GM19239 (cell line): ENCODE measurements around the gene RNF217.

Experiments
- DNase-seq: peaks from one replicate; pipeline ENCODE4 v3.0.0; 2011; ENCODE audit warnings: low spot score; ENCODE audit not compliant: insufficient read length
- FAIRE-seq: peaks from 2 replicates; lab custom pipeline; 2011; peaks lifted over from hg19 to GRCh38; lab: Jason Lieb, UNC

RNF217 gene

DNA sequence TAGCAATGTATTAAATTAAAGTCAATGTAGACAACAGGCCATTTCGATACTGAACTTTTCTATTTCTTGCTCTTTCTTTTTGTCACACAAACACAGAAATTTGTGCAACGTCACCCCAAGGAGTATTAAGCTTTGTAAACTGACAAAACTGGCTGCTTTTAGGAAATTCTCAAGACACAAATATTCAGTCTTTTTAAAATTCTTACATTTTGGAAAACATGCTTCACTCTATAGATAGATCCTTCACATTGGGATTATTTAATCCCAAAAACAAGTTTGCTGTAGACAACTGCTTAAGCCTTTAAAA is 121.4 kb downstream of the RNF217 start:
- no peak for FAIRE-seq
- no peak for DNase-seq

GRCh38 chr6:125086716-125087115 is 124.5 kb downstream of the RNF217 start:
- no peak for DNase-seq
- FAIRE-seq: no peak

DNA sequence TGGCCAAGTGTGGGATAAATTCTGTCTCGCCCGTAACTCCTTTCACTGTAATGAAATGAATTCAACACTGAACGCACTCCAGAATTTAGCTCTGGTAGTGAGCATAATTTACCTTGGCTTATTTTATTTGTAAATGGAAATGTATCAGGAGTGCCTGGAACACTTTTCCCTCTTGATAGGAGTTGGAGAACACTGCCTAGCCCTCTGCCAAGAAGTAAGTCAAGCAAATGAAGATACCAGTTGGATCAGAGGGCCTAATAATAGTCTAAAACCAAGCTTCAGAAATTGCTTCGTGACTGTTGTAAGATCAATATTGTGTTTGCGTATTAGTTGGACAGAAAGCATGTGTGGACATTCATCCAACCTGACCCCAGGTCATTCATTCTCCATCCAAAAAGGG is 126.7 kb downstream of the RNF217 start:
- DNase-seq: no peak
- no peak for FAIRE-seq

- FAIRE-seq: no peak
- DNase-seq: no peak
These were observed 132.3 kb downstream of the RNF217 start for GRCh38 chr6:125094563-125094962.

DNA sequence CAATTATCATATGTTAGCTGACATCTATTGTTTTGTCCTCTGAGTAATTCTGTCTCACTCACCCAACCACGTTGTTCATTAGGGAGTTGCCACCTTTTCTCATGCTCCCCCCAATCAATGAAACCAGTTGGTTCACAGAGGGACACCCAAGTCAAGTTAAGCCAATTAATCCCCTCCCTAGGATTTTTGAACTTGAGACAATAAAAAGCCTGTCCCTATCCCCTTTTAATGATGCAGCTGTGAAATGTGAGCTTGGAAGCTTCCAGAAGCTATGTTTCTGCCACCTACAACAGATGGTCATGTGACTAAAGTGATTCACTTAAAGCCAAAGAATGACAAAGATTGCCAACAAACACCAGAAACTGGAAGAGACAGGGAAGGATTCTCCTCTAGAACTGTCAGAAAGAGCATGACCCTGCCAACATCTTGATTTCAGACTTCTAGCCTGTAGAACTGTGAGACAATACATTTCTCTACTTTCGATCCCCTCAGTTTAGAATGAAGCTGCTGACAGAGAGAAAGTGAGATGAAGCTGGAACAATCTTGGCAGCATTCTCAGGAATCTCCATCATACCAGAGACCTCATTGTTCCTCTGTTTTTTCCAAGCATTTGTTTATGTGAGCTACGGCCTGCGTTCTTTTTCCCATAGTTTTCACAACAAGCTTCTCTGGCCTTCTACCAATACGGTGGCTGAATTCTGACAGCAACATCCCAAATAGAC is 133.5 kb downstream of the RNF217 start:
- no peak for FAIRE-seq

DNA sequence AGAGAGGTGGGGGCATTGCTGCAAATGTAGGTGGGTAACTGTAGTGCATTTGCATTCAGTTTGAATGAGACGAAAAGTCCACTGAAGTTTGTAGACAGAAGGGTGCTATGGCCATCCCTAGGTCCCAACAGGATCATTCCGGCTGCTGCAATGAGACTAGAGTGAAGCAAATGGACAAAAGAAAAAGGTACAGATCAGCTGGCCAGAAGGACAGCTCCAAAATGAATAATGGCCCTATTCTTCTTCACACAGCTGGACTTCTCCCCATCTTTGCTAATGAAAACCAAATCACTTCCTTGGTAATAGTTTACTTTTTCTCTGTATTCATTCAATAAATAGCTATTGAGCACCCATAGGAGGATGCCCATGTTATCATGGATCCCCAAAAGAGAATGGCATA is 134.9 kb downstream of the RNF217 start:
- no peak for FAIRE-seq
- no peak for DNase-seq

More for the DNA sequence above, 133.5 kb downstream of the RNF217 start:
- no peak for DNase-seq

- no peak for DNase-seq
- no peak for FAIRE-seq
These were observed 136.0 kb downstream of the RNF217 start for GRCh38 chr6:125098253-125098652.

DNA sequence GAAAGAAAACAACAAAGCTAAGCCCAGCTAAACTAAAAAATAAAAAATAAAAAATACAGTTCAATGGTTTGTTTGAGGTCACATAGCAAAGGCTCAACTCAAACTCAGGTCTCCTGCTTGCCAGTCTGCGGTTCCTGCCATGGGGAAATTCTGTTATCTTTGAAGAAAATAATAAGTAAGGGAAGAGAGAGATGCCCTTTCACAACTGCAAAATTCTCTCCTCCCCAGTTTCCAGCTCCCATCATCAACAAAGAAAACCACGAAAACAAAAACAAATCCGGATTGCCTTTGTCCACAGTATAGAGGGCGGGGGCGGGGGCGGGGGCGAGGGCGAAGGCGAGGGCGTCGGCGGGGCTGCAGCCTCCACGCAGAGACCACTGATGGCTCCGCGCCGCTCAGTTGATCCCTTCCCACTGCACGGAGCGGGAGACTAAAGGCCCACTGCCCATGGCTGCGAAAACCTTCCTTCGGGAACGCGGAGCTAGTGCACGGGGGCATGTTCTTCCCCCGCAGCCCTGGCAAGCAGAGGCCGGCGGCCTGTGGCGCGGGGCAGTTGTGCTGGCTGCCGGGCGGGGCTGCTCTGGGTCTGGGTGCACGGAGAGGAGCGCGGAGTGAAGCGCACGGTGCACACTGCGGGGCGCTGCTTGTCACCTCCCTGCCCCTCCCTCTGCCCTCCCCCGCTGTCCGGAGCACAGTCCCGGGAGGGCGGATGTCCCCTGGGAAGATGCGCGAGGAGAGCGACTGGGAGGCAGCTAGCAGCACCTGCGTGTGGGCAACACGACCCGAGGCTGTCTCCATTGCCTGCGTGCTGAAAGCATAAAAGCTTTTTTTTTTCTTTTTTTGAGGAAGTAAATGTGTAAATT is 137.2 kb downstream of the RNF217 start:
- no peak for FAIRE-seq
- peak; percentile 6 for DNase-seq

- no peak for DNase-seq
- FAIRE-seq: no peak
These were observed 137.9 kb downstream of the RNF217 start for GRCh38 chr6:125100074-125100652.

GRCh38 chr6:125101128-125101527 is 138.9 kb downstream of the RNF217 start:
- FAIRE-seq: no peak
- DNase-seq: no peak

- DNase-seq: no peak
- no peak for FAIRE-seq
These were observed 139.4 kb downstream of the RNF217 start for GRCh38 chr6:125101631-125102030.

- DNase-seq: no peak
- no peak for FAIRE-seq
These were observed 140.2 kb downstream of the RNF217 start for GRCh38 chr6:125102411-125102810.

GRCh38 chr6:125102891-125103290 is 140.7 kb downstream of the RNF217 start:
- FAIRE-seq: no peak

DNA sequence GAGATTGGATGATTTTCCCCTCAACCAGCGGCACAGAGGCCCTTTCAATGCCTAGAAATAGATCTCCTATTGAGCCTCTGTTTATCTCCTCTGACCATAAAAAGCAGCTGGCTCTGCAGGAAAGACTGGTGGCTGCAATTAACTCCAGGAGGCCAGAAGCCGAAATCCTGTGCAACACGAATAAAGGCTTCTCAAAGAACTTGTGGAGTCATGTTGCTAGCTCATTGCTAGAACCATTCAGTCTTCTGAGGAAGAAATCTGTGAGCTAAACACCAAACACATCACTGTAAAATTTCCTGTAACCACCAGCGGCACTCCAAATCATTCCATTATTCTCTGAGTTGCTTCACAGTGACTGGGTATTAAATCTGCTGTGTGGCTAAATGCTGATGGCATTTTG is 142.2 kb downstream of the RNF217 start:
- FAIRE-seq (no peak), DNase-seq (no peak)

More at GRCh38 chr6:125102891-125103290, 140.7 kb downstream of the RNF217 start:
- no peak for DNase-seq

- no peak for FAIRE-seq
- DNase-seq: no peak
These were observed 144.8 kb downstream of the RNF217 start for GRCh38 chr6:125107048-125107447.

GRCh38 chr6:125107896-125108295 is 145.7 kb downstream of the RNF217 start:
- FAIRE-seq (no peak), DNase-seq (no peak)

DNA sequence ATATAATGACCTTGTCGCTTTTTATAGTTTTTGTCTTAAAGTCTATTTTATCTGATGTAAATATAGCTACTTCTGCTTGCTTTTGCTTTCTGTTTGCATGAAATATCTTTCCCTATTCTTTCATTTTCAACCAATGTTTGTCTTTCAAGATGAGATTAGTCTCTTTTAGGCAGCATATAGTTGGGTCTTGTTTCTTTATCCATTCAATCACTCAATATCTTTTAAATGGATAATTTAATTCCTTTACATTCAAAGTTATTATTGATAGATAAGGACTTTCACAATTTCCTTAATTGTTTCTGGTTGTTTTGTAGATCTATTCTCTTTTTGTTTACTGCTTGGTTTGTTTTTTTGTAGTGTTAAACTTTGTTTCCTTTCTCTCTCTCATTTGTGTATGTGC is 147.8 kb downstream of the RNF217 start:
- FAIRE-seq: no peak

GRCh38 chr6:125111219-125111983 is 149.2 kb downstream of the RNF217 start:
- no peak for FAIRE-seq
- no peak for DNase-seq

More for the DNA sequence above, 147.8 kb downstream of the RNF217 start:
- no peak for DNase-seq

DNA sequence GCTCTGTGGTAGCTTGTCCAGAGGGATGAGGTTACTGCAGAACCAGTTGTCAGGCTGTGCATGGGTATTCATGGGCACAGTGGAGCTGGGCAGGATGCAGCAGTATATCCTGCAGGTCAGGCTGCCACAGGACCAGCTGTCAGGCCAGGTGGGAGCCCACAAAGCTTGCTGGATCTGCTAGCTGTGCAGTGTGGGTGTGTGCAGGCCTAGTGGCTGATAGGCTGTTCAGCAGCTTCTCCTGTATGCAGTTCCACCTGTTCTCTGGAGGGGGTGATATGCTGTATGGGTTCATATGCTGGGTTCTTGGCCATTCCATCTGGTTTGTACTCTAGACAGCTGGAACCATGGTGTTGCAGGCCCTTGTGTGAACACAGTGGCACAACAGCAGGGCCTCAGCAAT is 150.7 kb downstream of the RNF217 start:
- FAIRE-seq (no peak), DNase-seq (no peak)

- FAIRE-seq: no peak
These were observed 152.1 kb downstream of the RNF217 start for GRCh38 chr6:125114248-125114858.

More at GRCh38 chr6:125114248-125114858, 152.1 kb downstream of the RNF217 start:
- no peak for DNase-seq
